DMS53 treated with DMSO at 0.1 percent for 48 hours (cell line): ENCODE measurements around the gene GJC2.
A peak's percentile ranks its signal among the peaks of the same experiment; 100 is the strongest.

ENCODE experiments used
- DNase-seq: peaks from one replicate; lab custom pipeline; 2025; ENCODE audit not compliant: unreplicated experiment; lab: John Stamatoyannopoulos, UW

The GJC2 gene

DNA sequence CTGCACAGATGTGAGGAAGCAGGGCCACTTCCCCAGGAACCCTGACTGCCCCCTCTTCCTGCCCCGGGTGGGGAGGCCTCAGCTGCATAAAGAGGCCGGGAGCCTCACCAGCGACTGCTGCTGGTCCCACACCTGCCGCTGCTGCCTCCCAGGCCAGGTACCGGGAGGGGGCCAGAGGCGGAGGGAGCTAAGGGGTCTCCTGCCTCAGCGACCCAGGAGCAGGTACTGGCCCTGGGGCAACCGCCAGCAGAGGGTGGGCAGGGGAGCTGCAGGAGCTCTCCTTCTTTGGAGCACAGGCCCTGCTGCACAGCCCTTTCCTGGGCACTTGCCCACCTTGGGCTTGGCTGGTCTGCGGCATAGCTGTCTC lies 6.8 kb downstream of the GJC2 start:
- DNase-seq, result no peak

DNA sequence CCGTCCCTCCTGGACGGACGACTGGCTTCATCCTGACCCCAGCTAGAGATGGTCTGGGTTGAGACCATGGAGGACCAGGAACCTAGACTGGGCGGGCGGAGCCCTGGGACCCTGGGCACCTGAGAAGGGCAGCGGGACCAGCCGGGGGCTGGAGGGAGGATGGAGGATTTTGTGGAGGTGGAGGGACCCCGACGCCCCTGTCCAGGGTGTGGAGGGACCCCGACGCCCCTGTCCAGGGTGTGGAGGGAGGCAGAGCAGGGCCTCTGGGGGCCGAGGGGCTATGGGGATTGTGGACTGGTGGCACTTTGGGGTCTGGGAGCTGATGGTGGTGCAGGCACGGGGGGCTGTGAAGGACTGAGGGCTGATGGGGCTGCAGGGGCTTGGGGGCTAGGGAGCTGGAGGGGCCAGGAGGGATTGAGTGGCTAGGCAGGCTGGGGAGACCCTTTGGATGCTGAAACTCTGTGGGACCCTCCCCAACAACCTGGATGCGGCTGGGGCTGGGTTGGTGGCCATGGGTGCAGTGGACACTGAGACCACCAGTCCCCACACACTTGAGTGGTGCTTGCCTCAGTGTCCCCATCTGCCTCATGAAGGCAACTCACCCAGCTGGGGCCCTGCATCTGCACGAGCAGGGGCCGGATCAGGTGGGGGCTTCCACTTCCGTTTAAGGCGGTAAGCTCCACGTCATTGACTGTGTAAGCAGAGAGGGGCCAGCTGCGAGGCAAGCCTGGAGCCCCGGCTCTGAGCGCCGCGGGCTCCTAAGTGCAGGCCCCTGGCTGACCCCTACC lies 7.4 kb downstream of the GJC2 start:
- no peak for DNase-seq

DNA sequence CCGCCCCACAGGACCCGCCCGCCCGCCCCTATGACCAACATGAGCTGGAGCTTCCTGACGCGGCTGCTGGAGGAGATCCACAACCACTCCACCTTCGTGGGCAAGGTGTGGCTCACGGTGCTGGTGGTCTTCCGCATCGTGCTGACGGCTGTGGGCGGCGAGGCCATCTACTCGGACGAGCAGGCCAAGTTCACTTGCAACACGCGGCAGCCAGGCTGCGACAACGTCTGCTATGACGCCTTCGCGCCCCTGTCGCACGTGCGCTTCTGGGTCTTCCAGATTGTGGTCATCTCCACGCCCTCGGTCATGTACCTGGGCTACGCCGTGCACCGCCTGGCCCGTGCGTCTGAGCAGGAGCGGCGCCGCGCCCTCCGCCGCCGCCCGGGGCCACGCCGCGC lies 8.0 kb downstream of the GJC2 start:
- no peak for DNase-seq

GRCh38 chr1:228158151-228159007 lies 8.6 kb downstream of the GJC2 start:
- no peak for DNase-seq

DNA sequence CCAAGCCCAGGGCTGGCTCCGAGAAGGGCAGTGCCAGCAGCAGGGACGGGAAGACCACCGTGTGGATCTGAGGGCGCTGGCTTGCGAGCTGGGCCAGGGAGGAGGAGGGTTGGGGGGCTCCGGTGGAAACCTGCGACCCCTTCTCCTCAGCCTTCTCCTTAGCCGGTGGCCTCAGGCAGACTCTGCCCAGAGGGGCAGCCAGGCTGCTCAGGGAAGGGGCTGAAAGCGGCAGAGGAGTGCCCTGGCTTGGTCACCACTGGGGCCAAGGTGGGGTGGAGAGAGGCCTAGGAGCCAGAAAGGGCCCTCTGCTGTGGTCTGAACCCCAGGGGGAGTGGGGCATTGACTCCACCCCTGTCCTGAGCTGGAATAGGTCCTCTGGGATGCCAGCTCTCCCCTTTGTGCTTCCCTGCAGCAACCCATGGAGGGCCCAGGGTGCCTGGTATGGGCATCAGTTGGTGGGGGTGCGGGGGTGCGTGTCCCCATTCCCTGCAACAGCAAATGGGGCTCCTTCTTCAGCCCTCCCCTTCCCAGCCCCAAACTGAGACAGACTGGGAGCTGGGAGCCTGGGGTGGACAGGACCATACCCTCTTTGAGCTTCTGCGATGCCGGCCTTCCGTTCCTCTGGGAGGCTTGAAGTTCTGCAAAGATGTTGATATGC lies 9.4 kb downstream of the GJC2 start:
- no peak for DNase-seq

DNA sequence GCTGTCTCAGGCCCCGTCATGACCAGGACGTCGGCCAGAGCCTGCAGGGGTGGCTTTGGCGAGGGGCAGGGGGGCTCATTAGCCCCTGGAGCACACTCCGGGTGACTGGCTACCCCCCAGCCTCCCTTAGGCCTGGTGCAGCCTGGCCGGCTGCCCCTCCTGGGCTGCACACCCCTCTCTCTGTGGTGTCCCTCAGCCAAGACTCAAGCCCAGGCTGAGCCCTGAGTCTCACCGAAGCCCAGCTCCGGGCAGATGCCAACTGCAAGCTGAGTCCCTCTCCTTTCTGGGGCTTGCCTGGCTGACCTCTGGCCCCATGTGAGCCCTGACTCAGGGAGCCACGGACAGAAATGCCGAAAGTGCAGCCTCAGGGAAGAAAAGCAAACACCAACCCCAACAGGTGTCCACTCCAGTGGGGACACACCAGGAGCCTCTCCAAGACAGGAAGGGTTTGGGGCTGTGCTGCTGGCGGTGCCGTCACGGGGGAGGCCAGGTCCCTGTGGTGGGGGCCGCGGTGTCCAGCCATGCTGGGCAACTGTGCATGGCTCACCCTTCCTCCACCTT lies 10.6 kb downstream of the GJC2 start:
- no peak for DNase-seq

DNA sequence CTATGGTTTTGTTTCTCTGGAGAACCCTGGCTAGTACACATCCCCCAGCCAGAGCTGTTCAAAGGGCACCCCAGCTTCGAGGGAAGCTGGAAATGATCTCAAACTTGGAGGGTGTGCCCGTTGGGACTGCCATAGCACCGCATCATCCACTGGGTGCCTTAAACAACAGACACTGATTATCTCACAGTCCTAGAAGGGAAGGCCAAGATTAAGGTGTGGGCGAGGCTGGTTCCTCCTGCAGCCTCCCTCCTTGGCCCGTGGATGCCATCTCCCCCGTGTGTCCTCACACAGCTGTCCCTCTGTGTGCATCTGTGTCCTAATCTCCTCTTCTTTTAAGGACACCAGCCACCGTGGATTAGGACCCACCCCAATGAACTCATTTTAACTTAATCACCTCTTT lies 11.6 kb downstream of the GJC2 start:
- DNase-seq, result no peak

DNA sequence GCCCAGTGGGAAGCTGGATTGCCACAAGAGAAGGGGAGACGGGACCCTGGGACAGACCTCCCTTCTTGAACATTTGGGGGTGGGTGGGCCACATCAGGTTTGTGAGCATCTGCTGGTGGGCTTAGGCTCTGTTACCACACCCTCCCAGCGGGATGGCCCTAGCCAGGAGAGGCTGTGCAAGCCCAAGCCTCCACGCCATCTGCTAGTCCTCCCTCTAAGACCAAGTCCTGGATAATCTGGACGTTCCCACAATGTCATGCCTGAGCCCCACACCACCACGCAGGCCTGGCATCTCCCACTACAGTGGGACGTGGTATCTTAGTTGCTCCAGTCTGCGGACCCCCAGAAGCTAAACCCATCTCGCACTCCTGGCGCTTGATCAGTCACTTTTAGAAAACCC lies 12.1 kb downstream of the GJC2 start:
- DNase-seq, result no peak

- no peak for DNase-seq
These were observed 12.7 kb downstream of the GJC2 start for GRCh38 chr1:228162286-228163006.

DNA sequence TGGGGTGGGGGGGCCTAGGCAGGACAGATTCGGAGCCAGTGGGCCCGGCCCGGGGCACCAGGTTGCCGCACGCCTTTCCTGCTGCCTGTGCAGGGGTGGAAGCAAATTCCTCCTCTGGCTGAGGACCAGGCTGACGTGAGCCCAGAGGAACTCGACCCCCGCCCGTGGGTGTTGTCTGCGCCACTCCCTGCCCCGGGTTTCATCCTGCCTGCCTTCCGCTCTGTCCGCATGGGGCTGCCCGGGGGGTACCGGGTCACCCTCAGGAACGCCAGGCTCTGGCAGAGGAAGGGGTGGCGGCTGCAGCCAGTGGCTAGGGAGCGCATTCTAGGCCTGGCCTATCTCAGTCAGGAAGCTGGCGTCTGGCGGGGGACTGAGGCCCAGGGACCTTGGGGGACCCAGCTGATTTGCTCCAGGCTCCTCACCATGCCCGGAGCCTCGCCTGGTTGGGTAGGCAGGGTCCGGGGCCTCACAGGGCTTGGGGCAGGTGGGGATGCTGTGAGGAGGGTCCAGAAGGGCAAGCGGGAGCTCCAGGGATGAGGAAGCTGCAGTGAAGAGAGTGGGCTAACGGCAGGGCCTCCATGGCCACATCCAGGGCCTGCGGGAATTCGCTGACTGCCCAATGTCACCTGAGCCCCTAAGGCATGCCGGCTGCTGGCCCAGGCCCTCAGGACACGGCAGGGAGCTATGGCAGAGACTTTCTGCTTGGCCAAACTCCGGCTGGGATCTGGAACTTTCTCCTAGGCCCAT lies 13.4 kb downstream of the GJC2 start:
- no peak for DNase-seq

DNA sequence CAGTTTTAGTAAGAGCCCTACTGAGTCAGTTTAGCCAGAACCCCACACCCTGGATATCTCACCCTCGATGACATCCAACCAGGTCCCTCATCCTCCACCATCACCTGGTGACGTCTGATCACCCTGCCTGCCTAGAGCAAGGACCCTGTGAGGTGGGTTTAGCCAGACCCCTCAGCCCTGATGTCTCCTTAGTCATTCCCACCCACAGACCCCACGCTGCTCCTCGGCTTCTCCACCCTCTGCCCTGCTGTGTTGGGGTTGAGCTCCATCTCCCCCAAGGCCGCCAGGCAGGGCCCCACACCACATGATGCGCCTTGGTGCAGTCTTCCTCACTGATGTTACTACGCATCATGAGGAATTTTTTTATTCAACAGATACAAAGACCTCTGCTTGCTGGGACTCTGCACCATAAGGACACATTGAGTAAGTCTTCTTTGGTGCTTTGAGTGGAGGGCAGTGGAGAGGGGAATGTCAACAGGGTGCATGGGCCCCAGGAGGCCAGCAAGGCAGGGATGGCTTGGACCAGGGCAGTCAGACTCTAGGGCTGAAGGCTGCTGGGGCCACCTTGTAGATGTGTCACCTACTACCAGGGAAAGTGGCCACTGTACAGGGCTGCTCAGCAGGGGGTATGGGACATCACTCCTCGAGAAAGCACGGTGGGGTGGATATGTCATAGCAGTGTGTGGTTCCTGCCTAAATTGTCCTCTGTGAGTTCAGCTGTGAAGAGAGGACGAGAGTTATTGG lies 14.2 kb downstream of the GJC2 start:
- DNase-seq, result no peak

GRCh38 chr1:228164561-228165371 lies 15.0 kb downstream of the GJC2 start:
- DNase-seq, result no peak

GRCh38 chr1:228165372-228166169 lies 15.8 kb downstream of the GJC2 start, which contains the start of gene IBA57:
TSS of gene IBA57 (plus strand) at chr1:228165804. CDS start at chr1:228165817, 13 bp downstream.
- DNase-seq, result peak; percentile 92

- peak; percentile 65 for DNase-seq
These were observed 16.6 kb downstream of the GJC2 start for GRCh38 chr1:228166170-228166936.

- no peak for DNase-seq
These were observed 19.0 kb downstream of the GJC2 start for GRCh38 chr1:228168563-228169270.

DNA sequence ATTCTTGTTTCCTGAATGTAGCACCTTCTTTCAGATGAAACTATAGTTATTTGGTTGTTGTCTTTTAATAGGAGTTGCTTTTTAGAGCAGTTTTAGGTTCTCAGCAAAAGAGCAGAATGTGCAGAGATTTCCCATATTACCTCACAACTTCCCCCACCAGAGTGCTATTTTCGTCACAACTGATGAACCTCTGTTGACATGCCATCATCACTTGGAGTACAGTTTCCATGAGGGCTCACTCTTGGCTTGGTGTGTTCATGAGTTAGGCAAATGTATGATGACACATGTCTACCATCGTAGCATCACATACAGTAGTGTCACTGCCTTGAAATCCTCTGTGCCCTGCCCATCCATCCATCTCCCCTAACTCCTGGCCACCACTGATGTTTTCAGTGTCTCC lies 19.6 kb downstream of the GJC2 start:
- DNase-seq, result no peak
